ENCODE results near the gene CDKN2B-AS1. TPM values are rescaled to one million over a fixed set of nuclear protein-coding genes. Genes with fewer than 3 reads are reported as not detected.

The CDKN2B-AS1 gene
- total RNA-seq, 1 experiment from 2014 or later, result 0.24 TPM

DNA sequence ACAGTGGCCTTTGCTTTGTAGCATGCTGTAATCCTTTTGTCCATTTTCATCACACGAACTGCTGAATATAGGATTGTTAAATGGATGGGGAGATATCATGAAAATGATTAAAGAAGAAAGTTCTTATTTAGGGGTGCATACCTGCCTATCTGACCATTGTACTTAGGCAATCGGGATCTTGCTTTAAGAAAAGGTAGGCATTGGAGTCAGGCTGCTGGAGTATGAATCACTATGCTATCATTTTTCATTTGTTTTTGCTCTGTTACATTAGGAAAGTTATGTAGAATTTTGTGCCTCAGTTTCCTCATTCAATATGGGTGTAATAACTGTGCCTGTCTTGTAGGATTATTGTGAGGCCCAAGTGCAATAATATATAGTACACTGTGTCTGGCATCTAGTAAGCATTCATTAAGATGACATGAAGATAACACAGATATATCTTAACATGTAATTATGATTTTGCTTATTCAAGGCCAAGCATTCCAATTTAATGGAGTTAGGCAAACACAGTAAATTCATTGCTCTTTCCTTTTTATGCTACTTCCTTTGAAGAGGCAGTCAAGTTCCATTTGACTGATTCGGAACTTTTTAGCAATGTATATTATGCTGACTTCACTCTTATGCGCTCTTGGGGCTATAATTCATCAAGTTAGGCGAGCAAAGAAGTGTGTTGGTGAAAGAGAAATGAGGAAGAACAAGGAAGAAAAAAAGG lies 124.4 kb downstream of the CDKN2B-AS1 start (continued):
- no peak for TF ChIP-seq STAT6 (CRISPR knock-in tag; conservative IDR thresholded peaks at IDR 0.05; ENCODE audit: low read depth)
- TF ChIP-seq, protein P1, sequence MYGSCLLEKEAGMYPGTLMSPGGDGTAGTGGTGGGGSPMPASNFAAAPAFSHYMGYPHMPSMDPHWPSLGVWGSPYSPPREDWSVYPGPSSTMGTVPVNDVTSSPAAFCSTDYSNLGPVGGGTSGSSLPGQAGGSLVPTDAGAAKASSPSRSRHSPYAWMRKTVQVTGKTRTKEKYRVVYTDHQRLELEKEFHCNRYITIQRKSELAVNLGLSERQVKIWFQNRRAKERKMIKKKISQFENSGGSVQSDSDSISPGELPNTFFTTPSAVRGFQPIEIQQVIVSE (CRISPR knock-in tag; IDR thresholded peaks at IDR 0.05; ENCODE audit: borderline replicate concordance), result no peak

- TF ChIP-seq CBFB (CRISPR knock-in tag; IDR thresholded peaks at IDR 0.05; ENCODE audit: low read depth) (no peak), JUN (CRISPR knock-in tag; IDR thresholded peaks at IDR 0.05) (no peak), SP1 (CRISPR knock-in tag; conservative IDR thresholded peaks at IDR 0.05) (no peak), ZNF416 (CRISPR knock-in tag; IDR thresholded peaks at IDR 0.05) (no peak), STAT6 (CRISPR knock-in tag; conservative IDR thresholded peaks at IDR 0.05; ENCODE audit: low read depth) (no peak), ZNF219 (CRISPR knock-in tag; IDR thresholded peaks at IDR 0.05; ENCODE audit: borderline replicate concordance) (no peak), FOXK1 (CRISPR knock-in tag; IDR thresholded peaks at IDR 0.05) (no peak), TEAD4 (CRISPR knock-in tag; IDR thresholded peaks at IDR 0.05) (no peak), USF1 (CRISPR knock-in tag; IDR thresholded peaks at IDR 0.05) (no peak), NR1H2 (CRISPR knock-in tag; IDR thresholded peaks at IDR 0.05) (no peak)
- TF ChIP-seq, protein P2, sequence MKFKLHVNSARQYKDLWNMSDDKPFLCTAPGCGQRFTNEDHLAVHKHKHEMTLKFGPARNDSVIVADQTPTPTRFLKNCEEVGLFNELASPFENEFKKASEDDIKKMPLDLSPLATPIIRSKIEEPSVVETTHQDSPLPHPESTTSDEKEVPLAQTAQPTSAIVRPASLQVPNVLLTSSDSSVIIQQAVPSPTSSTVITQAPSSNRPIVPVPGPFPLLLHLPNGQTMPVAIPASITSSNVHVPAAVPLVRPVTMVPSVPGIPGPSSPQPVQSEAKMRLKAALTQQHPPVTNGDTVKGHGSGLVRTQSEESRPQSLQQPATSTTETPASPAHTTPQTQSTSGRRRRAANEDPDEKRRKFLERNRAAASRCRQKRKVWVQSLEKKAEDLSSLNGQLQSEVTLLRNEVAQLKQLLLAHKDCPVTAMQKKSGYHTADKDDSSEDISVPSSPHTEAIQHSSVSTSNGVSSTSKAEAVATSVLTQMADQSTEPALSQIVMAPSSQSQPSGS (CRISPR knock-in tag; IDR thresholded peaks at IDR 0.05; ENCODE audit: borderline replicate concordance, low read depth), result no peak
- TF ChIP-seq, protein P3, sequence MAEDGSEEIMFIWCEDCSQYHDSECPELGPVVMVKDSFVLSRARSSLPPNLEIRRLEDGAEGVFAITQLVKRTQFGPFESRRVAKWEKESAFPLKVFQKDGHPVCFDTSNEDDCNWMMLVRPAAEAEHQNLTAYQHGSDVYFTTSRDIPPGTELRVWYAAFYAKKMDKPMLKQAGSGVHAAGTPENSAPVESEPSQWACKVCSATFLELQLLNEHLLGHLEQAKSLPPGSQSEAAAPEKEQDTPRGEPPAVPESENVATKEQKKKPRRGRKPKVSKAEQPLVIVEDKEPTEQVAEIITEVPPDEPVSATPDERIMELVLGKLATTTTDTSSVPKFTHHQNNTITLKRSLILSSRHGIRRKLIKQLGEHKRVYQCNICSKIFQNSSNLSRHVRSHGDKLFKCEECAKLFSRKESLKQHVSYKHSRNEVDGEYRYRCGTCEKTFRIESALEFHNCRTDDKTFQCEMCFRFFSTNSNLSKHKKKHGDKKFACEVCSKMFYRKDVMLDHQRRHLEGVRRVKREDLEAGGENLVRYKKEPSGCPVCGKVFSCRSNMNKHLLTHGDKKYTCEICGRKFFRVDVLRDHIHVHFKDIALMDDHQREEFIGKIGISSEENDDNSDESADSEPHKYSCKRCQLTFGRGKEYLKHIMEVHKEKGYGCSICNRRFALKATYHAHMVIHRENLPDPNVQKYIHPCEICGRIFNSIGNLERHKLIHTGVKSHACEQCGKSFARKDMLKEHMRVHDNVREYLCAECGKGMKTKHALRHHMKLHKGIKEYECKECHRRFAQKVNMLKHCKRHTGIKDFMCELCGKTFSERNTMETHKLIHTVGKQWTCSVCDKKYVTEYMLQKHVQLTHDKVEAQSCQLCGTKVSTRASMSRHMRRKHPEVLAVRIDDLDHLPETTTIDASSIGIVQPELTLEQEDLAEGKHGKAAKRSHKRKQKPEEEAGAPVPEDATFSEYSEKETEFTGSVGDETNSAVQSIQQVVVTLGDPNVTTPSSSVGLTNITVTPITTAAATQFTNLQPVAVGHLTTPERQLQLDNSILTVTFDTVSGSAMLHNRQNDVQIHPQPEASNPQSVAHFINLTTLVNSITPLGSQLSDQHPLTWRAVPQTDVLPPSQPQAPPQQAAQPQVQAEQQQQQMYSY (CRISPR knock-in tag; IDR thresholded peaks at IDR 0.05), result no peak
- TF ChIP-seq, protein P4, sequence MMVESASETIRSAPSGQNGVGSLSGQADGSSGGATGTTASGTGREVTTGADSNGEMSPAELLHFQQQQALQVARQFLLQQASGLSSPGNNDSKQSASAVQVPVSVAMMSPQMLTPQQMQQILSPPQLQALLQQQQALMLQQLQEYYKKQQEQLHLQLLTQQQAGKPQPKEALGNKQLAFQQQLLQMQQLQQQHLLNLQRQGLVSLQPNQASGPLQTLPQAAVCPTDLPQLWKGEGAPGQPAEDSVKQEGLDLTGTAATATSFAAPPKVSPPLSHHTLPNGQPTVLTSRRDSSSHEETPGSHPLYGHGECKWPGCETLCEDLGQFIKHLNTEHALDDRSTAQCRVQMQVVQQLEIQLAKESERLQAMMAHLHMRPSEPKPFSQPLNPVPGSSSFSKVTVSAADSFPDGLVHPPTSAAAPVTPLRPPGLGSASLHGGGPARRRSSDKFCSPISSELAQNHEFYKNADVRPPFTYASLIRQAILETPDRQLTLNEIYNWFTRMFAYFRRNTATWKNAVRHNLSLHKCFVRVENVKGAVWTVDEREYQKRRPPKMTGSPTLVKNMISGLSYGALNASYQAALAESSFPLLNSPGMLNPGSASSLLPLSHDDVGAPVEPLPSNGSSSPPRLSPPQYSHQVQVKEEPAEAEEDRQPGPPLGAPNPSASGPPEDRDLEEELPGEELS (CRISPR knock-in tag; IDR thresholded peaks at IDR 0.05), result no peak
- DNase-seq (ENCODE audit: low spot score), result no peak
- peak; percentile 69 for ATAC-seq
- H3K27me3 Mint-ChIP-seq (ENCODE audit: low read depth), result no peaks in the 10 kb centered on the region; the same call in 1 of the 2 replicates
- H3K4me1 Mint-ChIP-seq, result peaks cover 19% of the 10 kb centered on the region
- H3K36me3 Mint-ChIP-seq, result no peaks in the 10 kb centered on the region
- no peak overlapping the region for H3K4me3 Mint-ChIP-seq
- peaks cover 18% of the 10 kb centered on the region for H3K9me3 Mint-ChIP-seq
- ChIA-PET CTCF (interaction anchor here (0.9 to 2.1 kb wide), 23 partner anchors 10 to 306 kb away, joined by 3 to 16 read pairs (median 4); partner anchors contain the start of gene CDKN2B), POLR2A (no interaction called here)
- H3K27ac Mint-ChIP-seq, result no peak overlapping the region
Observed at GRCh38 chr9:22119522-22120158, 125.0 kb downstream of the CDKN2B-AS1 start.
